NK-92 (cell line): ENCODE results near the gene FXR1.
"Not testable (repeated sequence)": the region's sequence is repeated elsewhere in the genome, so short reads cannot be mapped to it uniquely, and the experiment has no call there.

Experiments
- DNase-seq: peaks from one replicate; lab custom pipeline; 2025; ENCODE audit not compliant: unreplicated experiment; lab: John Stamatoyannopoulos, UW

Gene FXR1

DNA sequence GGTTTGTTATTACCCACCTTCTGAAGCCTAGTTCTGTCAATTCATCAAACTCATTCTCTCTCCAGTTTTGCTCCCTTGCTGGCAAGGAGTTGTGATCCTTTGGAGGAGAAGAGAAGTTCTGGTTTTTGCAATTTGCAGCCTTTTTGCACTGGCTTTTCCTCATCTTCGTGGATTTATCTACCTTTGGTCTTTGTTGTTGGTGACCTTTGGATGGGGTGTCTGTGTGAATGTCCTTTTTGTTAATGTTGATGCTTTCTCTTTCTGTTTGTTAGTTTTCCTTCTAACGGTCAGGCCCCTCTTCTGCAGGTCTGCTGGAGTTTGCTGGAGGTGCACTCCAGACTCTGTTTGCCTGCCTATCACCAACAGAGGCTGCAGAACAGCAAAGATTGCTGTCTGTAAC lies 91.0 kb downstream of the FXR1 start:
- not testable (repeated sequence) for DNase-seq

DNA sequence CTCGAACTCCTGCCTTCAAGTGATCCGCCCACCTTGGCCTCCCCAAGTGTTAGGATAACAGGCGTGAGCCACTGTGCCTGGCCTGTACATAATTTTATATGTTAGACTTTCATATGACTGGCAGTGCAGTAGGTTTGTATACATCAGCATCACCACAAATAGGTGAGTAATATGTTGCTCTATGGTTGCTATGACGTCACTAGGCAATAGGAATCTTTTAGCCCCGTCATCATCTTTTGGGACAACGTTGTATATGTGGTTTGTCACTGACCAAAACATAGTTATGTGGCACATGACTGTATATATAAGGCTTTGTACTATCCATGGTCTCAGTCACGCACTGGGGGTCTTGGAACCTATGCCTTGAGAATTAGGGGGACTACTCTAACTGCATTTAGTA lies 94.1 kb downstream of the FXR1 start:
- no peak for DNase-seq

DNA sequence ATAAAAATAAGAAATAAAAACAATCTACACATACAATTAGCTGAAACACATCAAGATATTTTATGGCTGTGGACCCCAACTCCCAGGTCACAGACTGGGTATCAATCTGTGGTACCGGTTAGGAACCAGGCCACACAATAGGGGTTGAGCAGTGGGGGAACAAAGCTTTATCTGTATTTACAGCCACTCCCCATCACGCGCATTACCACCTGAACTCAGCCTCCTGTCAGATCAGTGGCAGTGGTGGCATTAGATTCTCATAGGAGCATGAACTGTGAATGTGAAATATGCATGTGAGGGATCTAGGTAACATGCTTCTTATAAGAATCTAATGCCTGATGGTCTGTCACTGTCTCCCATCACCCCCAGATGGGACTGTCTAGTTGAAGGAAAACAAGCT lies 94.8 kb downstream of the FXR1 start:
- DNase-seq: no peak

DNA sequence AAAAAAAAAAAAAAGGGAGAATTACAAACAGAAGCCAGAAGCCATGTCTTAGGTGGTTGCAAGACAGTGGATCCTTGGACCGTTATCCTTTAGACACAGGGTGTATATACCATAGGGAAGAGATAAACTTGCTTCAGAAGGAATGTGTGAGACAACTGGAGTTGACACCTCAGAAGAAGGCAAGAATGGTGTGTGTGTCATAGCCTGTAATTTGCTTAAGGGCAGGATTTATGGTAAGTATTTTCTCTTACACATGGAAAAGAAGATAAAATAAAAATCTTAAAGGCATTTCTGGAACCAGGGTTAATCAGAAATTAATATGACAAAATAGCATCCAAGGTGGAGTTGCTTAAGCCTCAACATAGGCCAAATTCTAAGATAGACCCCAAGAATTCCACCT lies 96.3 kb downstream of the FXR1 start:
- DNase-seq: no peak

DNA sequence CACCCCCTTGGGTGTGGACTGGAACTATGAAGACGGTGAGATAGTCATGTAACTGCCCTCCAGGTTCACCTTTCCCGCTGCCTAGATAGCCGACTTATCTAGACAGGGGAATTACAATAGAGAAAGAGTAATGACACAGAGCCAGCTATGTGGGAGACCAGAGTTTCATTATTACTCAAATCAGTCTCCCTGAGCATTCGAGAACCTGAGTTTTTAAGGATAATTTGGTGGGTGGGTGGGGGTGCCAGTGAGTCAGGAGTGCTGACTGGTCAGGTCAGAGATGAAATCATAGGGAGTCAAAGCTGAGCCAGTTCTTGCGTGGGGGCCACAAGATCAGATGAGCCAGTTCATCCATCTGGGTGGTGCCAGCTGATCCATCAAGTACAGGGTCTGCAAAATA lies 96.8 kb downstream of the FXR1 start:
- no peak for DNase-seq

DNA sequence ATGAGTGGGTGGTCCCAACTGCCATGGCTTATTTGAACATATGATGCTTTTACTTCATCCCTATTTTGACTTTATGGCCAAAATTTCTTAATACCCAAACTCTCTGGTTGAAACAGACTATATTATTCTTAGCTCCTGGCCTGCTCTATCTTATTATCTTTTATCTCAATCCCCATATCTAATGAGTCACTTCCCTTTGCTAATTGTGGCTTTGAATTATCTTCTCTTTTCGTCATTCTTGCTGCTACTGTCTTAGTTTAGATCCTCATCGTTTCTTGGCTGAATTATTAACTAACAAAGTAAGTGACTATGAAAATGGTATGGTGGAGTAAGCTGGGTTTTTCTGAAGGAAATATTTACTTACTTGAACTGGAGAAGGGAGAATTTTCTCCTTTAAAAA lies 105.2 kb downstream of the FXR1 start:
- no peak for DNase-seq

DNA sequence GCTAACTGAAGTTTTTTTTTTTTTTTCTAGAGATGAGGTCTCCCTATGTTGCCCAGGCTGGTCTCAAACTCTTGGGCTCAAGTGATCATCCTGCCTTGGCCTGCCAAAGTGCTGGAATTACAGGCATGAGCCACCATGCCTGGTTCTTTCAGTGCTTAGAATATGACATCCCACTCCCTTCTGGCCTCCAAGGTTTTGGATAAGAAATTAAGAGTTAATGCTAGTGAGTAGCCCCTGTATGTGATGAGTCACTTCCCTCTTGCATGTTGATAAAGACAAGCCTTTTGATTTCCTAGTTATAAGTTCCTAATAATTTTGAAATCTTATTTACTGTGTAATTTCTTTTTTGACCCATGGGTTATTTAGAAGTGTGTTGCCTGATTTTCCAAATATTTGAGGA lies 112.7 kb downstream of the FXR1 start:
- no peak for DNase-seq

DNA sequence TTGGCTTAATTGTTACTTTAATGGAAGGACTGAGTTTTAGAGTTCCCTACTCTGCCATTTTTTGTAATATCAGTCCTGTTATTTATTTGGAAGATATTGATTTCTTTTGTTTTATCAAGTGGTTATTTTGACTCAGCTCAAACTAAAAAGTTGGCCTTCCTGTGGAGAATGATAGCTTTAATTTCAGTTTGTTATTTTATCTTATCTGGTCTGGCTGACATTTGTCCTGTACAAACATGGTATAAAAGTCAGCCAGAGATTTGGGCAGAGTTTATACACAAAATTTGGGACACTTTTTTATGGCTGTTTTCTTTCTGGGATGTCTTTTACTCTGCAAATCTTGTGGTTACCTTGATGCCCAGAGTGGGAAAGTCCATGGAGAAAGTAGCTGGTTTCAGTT lies 118.5 kb downstream of the FXR1 start:
- no peak for DNase-seq
